Femur (tissue), 1 donor: ENCODE measurements around the gene LIN28B.
A peak's percentile ranks its signal among the peaks of the same experiment; 100 is the strongest.
"Not testable (repeated sequence)": the region's sequence is repeated elsewhere in the genome, so short reads cannot be mapped to it uniquely, and the experiment has no call there.

ENCODE experiments used
- DNase-seq: peaks from one replicate; pipeline ENCODE4 v3.0.0-alpha.2; 2017

The LIN28B gene

DNA sequence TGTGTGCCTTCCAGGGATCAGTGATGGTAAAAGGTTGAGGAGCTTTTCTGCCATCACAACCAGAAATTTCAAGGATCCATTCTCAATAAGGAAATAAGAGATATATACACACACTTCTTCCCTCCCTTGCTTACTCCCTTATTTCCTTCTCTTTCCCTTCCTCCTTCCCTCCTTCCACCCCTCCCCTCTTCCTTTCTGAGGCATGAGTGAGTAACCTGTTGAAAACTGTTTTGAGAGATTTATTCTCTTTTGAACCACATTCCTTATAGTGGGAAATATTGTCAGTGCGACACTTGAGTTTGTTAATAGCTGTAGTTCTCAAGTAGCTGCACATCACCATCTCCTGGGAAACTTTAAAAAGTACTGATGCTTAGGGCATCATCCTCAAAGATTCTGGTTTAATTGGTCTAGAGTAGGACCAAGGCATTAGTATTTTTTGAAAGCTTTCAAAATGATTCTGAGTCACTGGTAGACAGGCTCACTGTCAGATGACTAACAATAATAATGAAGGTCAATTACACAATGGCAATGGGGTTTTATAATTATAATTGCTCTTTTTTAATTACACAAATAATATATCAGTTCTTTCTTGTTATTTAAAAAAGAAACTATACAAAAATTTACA lies 113.0 kb downstream of the LIN28B start:
- DNase-seq = no peak

DNA sequence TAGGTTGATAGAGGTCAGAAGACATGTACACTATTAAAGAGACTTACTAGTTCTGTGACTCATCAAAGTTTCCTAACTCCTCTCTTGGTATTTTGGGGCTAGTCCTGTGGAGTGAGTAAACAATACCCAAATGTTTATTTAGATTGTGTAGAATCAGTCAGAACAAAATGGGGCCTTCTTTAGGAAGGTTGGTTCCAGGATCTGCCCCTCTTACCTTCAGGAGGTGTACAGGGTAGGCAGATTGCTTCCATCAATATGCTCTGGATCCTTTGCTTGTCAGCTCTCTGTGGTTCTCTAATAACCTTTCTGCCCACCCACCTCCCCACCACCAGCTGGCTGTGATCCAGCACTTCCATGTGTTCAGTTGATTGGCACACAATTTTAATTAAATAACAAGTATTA lies 115.9 kb downstream of the LIN28B start:
- DNase-seq = no peak

DNA sequence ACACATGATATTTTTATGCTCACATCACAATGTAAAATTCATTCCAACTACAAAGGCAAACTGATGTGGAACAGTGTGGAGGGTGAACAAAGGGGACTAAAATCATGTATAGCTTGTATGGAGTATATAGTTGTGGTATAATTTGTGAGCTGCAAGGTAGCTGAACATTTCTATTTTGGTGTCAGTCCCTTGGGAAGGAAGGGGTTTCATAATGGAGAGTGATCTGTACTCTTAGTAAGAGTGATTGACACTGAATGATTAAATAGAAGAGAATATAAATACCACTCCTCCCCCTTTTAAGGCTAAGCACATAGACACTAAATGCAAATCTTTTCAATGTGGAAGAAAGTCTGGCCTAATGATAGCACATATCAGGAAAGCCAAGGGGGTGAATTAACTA lies 118.3 kb downstream of the LIN28B start:
- DNase-seq = no peak

DNA sequence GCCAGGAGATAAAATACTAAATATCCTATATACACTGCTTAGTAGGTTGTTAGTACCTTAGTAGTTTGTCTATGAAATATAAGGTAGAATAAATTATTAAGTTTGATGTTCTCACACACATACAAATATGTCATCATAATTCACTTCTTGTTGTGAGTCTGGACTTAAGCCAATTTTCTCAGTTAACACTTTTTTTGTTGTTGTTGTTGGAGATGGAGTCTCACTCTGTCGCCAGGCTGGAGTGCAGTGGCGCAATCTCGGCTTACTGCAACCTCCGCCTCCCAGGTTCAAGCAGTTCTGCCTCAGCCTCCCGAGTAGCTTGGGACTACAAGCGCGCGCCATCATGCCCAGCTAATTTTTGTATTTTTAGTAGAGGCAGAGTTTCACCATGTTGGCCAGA lies 119.5 kb downstream of the LIN28B start:
- not testable (repeated sequence) for DNase-seq

DNA sequence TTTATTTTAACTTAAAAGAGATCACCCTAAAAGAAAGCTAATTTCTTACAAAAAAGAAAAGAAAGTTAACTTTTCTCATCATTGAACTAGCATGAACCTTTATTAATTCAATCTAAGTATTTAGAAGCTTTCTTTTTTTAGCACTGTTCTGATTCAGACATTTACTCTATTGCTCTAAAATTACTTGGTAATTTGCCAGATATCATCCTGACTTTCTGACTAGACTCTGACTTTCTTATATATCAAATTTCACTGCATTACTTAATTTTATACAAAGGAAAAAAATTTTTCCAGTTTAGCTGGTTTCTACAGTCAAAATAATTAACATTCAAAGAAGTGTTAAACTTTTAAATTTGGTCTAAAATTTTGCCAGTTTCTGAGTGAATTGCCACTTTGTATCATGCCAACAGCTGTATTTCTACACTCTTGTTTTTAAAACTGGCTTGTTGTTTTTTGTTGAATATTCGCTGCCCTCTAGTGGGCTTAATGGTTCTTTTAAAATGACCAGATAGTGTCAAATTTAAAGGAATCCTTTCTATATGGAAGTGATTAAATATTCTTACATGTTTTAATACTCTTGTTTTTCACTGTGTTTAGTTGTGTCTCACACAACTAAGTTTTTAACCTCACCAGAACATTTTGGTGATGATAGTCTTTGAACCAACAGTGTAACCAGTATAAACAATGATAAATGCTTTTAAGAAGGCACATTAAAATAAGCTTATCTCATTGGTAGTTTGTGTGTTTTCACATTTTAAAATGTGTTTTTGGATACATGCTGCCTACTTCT lies 120.9 kb downstream of the LIN28B start:
- DNase-seq = no peak

DNA sequence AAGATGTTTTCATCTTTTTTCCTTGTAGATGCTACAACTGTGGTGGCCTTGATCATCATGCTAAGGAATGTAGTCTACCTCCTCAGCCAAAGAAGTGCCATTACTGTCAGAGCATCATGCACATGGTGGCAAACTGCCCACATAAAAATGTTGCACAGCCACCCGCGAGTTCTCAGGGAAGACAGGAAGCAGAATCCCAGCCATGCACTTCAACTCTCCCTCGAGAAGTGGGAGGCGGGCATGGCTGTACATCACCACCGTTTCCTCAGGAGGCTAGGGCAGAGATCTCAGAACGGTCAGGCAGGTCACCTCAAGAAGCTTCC lies 121.4 kb downstream of the LIN28B start:
- DNase-seq = no peak

DNA sequence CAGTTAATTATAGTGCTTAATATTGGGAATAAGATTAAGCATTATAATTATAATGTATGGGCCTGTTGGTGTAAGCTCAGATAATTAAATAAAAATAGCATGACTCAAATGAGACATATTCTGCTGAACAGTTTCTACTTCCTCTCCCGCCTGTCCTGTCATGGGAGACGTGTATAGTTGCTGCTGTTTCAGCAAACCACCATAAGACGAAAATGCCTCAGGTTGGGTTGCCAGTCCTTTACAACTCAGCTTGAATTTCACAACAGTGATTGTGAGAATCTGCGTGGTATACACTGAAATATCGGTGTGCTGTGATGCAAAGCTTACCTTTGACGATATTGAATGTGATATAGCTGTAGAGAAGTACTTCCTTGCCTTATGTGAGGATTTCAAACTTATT lies 123.4 kb downstream of the LIN28B start:
- DNase-seq = no peak

DNA sequence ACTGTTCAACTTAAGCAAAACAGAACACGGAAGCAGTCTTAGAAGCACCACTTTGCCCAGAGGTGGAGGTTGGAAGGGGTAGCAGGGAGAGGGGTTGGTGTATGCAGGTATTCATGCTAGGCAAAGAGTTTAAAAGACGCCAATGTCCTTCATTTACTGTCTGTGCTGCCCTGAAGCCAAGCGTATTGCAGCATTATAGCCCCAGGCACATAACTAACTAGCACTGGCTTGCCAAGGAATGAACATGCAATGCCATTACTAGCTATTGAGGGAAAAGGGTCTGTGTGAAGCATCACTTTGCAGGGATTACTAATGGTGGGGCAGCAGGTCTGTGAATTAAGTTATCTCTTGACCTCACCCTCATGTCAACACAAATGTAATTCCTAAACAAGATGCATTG lies 124.8 kb downstream of the LIN28B start:
- DNase-seq = not testable (repeated sequence)

DNA sequence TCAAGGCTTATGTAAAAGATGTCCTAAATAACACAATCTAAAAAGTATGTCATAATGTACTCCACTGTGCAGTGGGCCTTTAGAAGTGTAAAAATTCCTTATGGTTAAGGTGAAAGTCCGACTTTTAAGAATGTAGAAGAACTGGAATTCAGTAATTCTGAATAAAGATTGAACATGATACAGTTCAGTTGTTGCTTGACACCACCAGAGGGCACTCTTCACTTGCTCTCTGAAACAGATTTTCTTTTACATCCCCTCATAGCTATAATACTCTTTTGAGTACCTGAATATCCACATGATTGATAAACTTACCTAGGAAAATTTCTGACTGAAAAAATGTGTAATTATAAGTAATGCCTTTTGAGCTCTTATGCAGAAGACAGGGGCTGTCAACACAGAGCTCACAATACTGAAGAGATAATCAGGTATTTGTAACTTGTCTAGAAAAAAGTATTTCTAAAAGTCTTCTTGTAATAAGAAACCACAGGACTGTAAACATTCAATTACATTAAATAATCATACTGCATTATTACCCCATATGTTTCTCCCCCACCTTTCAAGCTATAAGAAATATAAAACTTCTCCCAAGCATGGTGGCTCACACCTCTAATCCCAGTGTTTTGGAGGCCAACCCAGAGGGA lies 130.8 kb downstream of the LIN28B start:
- peak; percentile 33 for DNase-seq

DNA sequence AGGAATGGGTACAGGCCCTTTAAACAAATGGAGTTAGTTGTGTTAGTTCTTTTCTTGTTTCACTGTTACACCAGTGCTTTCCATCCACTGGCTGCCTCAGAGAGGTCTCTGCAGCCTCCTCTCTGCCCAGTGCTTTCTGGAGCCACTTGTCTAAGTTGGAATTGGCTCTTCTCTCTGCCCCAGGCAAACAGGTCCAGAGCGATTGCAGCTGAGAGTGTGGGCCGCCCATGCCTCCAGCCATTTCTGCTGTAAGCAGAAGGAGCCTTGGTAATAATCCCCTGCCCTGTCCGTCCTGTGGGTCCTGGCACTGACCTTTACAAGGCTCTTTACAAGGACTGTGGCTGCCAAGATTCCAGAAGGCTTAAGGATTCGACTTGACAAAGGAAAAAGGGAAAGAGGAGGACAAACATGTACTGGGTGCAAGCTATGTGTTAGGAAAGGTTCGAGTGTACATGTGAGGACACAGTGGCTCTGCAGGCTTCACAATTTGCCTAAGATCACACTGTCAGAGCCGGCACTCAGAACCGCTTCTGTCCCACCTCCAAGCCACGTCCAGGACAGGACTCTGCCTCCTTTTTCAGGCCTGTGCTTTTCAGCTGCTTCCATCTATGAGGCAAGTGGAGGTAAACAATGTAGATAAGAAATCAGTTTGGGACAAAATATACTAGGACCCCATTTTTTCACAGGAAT lies 134.4 kb downstream of the LIN28B start:
- no peak for DNase-seq

DNA sequence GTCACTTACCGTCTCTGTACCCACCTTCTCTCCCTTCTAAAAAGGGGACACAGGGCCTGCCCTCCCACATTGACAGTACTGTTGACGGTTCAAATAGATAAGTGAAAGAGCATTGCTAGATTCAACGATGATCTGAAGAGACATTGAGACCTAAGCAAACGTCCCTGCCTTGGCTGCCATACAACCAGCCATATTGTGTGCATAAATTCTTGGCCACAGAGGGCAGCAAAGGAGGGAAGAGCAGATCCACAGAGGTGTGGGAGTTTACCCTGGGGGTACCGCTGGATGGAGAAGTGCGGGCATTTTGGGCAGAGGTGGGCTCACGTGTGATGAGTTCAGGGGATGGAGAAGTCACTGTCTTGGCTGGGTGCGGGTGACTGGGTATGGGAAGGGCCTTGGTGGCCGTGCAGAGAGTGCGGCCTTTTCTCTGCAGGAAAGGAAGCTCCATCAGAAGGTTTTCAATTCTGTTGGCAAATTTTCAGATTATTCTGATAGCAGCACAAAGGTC lies 137.3 kb downstream of the LIN28B start:
- no peak for DNase-seq

DNA sequence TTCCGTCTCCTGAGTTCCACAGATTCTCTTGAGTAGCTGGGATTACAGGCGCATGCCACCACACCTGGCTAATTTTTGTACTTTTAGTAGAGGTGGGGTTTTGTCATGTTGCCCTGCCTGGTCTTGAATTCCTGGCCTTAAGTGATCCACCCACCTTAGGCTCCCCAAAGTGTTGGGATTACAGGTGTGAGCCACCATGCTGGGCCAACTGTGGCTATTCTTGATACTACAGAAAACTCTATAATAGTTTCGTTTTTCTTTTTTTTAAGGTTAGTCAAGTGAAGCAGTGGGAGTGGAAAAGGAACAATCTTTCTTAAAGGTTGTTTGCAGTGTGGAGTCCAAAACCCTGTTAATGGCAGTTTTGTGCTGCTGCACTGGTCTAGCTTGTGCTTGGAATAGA lies 138.2 kb downstream of the LIN28B start:
- DNase-seq = no peak

DNA sequence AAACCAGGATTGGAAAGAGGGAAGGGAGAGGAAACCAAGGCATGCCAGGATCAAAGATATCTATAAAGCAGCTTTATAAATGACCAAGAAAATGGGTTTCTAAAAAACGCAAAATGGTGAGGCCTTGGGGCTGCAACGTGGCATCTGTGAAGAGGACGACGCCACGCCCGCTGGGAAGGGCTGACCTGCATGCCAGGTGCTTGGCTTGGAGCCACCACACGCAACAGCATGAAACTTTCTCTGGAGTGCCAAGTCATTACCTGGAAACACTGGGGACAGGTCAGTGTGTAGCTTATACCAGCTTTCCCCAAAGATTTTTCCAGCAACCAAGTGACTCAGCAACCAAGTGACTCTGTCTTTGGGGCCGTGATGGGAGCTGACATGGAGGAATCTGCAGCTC lies 140.4 kb downstream of the LIN28B start:
- no peak for DNase-seq

DNA sequence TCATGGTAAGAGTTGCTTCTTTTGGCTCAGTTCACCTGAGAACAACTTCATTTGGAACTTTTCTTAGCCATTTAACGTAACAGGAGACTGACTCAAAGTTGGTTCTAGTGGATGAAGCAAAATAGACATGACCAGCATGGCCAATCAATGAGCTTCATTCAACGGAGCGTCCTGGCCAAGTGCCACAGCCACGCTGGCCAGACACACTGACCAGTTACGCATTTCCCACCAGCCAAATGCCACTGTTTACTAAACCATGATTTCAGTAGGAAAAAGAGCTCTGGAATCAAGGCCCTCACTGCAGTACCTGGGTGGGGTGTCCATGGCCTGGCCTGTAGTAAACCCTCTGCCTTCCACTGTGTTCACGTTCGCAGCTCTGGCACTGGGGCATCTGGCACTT lies 142.5 kb downstream of the LIN28B start:
- no peak for DNase-seq

DNA sequence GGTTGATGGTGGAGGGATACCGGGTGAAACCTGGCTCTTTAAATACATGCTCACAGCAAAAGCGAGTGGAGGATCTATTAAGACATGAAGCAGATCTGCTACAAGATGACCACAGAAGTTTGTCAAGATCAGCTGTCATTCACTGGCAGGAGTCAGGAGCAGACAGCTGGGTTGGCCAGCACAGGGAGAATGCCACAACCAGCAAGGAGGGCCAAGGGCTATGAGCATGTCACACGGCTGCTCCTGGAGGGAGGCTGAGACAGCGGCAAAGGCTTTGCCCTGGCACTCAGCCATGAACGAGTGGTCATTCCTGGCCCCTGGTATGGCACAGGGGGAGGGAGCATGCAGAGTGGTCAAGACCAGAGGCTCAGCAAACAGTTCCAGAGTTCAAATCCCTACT lies 145.3 kb downstream of the LIN28B start:
- DNase-seq = peak; percentile 27

DNA sequence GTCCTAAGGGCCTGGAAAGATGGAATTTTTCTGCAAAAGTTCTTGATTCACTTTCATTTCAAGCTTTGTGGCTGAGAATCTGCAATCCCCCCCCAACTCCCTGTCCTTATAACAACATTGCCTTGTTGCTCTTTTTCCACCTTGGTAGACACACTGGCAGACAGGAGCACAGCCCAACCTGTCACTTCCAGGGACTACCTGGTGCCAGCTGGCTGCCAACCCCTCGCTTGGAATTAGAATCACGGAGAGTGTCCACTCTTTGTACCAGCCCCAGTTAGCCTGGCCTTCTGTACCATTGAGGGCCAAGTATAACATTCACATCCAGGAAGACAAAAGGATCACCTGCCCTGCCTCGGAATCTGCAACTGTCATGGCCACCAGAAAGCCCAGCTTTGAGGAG lies 148.2 kb downstream of the LIN28B start:
- no peak for DNase-seq

DNA sequence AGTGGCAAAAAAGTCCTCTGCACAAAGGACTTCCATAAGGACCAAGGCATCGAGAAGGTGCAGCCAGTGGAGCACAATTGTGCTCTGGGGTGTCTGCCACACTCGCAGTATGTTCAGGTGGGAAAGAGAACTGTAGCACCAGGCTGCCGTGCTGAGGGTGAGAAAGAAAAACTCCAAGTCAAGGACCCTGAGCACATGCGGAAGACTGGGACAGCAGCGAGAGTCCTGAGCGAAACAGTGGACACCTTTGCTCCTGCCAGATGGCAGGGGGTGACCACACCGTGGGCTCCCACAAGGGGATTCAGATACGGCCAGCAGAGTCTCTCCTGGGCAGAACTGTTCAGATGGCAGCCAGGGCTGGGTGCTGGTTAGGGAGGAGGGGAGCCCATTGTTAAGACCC lies 149.4 kb downstream of the LIN28B start:
- no peak for DNase-seq

DNA sequence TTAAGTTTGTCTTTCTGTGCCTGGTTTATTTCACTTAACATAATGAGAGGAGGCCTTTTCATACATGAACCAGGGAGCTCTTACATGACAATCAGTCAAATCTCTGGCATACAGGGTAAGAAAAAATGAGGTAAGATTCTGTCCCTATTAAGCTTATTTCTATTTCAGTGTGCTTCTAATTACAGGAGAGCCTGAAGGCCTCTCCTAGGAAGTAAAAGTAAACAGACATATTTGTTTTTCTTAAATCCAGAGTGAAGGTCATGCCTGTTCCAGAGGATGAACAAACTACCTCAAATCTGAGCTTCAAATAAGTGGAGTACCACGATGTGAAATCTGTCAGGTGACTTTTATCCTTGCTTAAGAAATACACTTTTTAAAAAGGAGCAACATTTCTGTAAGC lies 150.3 kb downstream of the LIN28B start:
- no peak for DNase-seq

DNA sequence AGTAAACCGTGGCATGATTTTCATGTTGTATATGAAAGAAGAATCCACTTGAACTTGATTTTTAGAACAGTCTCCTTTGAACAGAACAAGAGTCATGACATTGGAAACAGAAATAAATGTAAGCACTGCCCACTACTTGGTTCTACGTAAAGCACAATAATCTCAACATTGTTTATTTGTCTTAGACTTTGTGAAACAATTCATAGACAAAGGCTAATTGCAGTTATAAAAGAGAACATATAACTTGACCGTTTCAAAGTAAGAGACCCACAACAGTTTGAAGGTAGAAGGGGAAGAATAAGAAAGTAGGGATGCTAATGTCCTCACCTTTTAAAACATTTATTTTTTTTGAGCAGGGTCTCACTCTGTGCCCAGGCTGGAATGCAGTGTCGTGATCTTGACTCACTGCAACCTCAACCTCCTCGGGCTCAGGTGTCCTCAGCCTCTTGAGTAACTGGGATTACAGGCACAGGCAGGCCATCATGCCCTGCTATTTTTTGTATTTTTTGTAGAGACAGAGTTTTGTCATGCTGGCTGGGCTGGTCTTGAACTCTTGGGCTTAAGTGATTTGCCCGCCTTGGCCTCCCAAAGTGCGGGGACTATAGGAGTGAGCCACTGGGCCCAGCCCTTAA lies 151.8 kb downstream of the LIN28B start:
- DNase-seq = no peak

DNA sequence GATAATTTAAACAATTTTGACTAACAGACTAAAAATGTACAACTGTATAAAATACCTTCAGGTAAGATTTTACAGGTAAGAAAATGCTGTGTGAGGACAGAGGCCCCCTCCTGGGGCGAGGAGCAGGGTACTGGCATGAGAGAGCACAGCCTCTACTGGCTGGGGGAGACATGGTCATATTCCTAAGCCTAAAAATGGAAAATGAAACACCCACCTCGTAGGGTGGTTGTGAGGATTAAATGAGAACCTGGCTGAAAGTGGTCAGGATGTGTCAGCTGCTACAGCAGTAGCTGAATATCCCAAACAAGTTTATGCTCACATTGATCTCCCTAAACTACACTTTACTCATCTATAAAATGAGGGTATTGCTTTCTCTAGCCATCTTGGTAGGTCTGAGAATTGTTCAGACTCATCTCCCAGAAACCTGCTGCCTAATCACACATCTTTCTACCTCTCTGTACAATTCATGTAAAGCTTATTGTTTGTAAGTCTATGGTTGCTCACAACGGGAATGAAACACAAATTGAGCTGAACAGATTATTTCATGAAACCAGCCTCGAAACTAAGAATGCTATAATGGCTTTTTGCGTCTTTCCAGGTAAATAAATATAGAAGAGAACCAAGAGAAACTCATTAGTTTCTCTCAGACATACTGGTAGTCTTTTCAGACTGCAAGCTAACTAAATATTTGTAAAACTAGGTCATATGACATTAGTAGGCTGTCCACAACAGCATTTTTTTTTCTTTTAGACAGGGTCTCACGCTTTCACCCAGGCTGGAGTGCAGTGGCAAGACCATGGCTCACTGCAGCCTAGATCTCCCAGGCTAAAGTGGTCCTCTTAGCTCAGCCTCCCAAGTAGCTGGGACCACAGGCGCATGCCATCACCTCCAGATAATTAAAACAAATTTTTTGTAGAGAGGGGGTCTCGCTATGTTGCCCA lies 153.3 kb downstream of the LIN28B start:
- DNase-seq = no peak

DNA sequence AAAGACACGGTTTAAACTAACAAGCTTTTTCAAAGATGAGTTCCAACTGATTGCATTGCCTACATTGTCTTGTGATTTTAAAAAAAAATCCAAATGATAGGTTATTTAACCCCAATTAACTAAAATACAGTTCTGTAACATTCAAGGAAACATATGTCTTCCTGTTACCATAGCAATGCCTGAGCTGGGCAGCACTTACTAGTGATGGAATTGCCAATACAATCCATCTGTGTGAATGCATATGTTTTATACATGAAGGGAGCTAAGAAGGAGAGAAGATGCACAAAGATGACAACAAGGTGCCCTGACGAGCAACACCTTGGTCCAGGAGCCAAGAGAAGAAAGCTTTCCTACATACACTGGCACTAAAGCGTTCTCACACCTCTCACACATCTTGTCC lies 154.2 kb downstream of the LIN28B start:
- no peak for DNase-seq

DNA sequence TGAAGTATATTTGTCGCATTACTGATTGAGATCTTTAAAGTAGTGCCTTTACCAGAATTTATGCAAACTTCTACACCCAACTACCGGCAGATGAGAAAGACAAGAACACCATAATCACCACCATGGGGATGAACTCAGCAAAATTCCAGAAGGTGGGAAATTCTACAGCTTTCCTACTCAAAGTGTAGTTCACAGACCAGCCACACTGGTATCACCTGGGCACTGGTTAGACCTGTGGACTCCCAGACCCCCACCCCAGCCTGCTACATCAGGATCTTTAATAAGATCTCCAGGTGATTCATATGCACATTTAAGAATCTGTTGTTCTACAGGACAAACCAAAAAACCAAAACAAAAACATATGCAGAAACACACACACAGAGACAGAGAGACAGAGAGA lies 155.0 kb downstream of the LIN28B start:
- no peak for DNase-seq
